Activated naive CD8-positive, alpha-beta T cell treated with anti-CD3 and anti-CD28 coated beads, Interleukin-2, amount 10 ng/mL, durations not matched to agents 7 days and 5 days (primary cell): ENCODE data around the gene RBBP9. TPM values are rescaled to one million over a fixed set of nuclear protein-coding genes. Genes with fewer than 3 reads are reported as not detected.
"Not testable (repeated sequence)": the region's sequence is repeated elsewhere in the genome, so short reads cannot be mapped to it uniquely, and the experiment has no call there.

Experiments
- ATAC-seq: fragments of 150-1000 bp; cut with Tn5 transposase; one replicate; pipeline ENCODE4 v1.10.0; 2021; ENCODE audit warnings: low read depth, moderate library complexity
- POLR2A ChIA-PET: fragments of 350-600 bp; sonication (Branson Sonifier 250); formaldehyde crosslinking; loops from one replicate; lab custom pipeline; 2021; ENCODE audit warnings: antibody characterized with exemption; lab: Charles Lee
- DNase-seq: peaks from one replicate; pipeline ENCODE4 v3.0.0; 2021
- H3K27ac Mint-ChIP-seq: one replicate; pipeline ENCODE4 v1.8.0; 2022; ENCODE audit warnings: mild to moderate bottlenecking, mixed read lengths
- H3K27me3 Mint-ChIP-seq: one replicate; pipeline ENCODE4 v1.8.0; 2022; ENCODE audit warnings: mild to moderate bottlenecking, moderate library complexity, mixed read lengths
- H3K36me3 Mint-ChIP-seq: one replicate; pipeline ENCODE4 v1.8.0; 2021; ENCODE audit warnings: mild to moderate bottlenecking, mixed read lengths
- H3K4me1 Mint-ChIP-seq: one replicate; pipeline ENCODE4 v1.8.0; 2021; ENCODE audit warnings: mixed read lengths
- H3K4me3 Mint-ChIP-seq: one replicate; pipeline ENCODE4 v1.8.0; 2022; ENCODE audit warnings: mild to moderate bottlenecking, moderate library complexity, mixed read lengths
- H3K9me3 Mint-ChIP-seq: one replicate; pipeline ENCODE4 v1.8.0; 2021; ENCODE audit warnings: mixed read lengths
- total RNA-seq, 2 experiments: library from RNA; stranded (reverse); gene quantifications; one replicate each; pipeline ENCODE4 v1.2.3, GENCODE V29; 2021

The RBBP9 gene
- 10 to 100 TPM; 13.9 to 15.2 TPM for total RNA-seq

DNA sequence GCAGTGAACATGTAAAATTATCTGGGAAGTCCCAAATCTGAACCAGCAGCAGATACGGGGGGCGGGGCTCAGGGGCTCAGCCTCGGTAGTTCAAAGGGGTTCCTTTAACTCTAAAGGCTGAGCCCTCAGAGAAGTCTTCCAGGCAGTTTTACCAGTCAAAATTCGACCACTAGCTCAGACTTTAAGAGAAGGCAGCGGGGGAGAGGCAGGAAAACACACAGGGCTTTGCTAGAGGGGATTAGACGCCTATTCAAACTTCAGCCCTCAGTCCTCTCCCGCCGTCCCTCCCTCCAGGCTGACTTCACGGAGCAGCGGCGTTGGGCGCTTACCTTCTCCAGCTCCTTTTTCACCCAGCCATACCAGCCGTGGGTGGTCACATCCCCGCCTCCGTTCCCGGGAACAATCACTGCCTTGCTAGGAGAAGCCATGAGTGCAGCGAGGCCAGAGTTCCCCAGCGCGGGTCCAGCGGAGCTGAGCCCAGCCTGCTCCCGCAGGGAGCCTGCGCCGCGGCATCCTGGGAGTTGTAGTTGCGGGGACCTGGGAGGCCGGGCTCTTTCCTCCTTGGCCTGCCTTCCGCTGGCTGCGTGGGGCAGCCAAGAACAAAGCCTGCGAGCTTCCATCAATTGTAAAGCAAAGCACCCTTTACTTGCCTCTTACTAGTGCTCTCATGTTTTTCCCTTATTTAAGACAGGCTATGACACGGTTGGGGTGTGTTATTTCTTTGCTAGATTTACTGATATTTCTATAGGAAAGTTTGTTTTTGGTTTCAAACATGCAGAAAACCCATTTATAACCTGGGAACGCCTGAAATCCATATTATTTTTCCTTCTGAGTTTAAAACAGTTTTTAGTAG, at the start of gene RBBP9:
Gene RBBP9 (minus strand): TSS at position 486 of the 853 bp plus-strand sequence. CDS start 58 bp downstream, at position 428.
- peak; percentile 79 for DNase-seq
- no peaks in the 10 kb centered on the region for H3K27me3 Mint-ChIP-seq
- peak within 1 kb of the TSS; percentile 82 for H3K27ac Mint-ChIP-seq
- H3K9me3 Mint-ChIP-seq, result no peaks in the 10 kb centered on the region
- H3K36me3 Mint-ChIP-seq, result peaks cover 9% of the 10 kb centered on the region
- peaks cover 13% of the 10 kb centered on the region for H3K4me1 Mint-ChIP-seq
- POLR2A ChIA-PET, result interaction anchor here (0.5 to 4.3 kb wide), 3 partner anchors 11 to 33 kb away, joined by 3 to 64 read pairs (median 16); partner anchors contain the start of genes DZANK1, POLR3F and SEC23B
- H3K4me3 Mint-ChIP-seq, result peak within 1 kb of the TSS; percentile 97
- ATAC-seq, result peak; percentile 100

DNA sequence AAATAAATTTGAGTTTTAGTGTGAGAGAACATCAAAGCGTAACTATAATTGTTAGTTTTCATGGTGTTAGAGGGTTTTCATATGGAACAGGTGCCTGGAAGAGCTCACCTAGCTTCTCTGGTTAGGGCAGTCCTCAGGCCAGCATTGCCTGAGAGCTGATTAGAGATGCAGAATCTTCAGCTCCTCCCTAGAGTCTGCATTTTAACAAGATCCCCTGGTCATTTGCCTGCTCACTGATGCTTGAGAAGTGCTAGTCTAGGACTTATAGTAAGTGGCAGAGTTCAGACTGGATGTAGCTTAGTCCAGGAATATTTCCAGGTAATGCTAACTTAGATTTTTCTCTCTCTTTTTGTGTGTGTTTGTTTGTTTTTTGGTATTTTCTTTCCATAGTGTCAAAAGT, 48.5 kb upstream of the RBBP9 start:
- Mint-ChIP-seq H3K36me3 (peaks cover 19% of the 10 kb centered on the region), H3K27me3 (no peaks in the 10 kb centered on the region), H3K4me1 (no peaks in the 10 kb centered on the region), H3K9me3 (no peaks in the 10 kb centered on the region), H3K27ac (no peak overlapping the region), H3K4me3 (no peak overlapping the region)
- POLR2A ChIA-PET, result no interaction called here
- DNase-seq (no peak), ATAC-seq (no peak)

DNA sequence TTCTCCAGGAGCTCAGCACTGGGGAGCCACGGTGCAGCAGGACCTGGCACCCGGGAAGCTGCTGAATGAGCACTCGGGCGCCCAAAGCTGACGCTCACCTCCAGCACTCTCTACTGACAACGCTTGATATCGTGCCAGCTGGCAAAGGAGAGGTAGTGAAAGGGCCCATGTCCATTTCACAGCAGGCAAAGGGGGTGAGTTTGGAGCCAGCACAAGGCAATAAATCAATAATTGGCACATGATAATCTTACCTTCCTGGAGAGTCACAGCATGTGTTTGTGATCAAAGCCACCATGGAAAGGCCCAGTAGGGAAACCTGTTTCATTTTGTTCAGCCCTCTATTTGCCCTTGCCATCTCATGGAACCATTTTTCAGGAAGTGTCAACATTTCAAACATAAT, 46.9 kb upstream of the RBBP9 start:
- no peak for ATAC-seq
- Mint-ChIP-seq H3K4me3 (no peak overlapping the region), H3K27me3 (no peaks in the 10 kb centered on the region), H3K36me3 (peaks cover 22% of the 10 kb centered on the region), H3K9me3 (no peaks in the 10 kb centered on the region), H3K27ac (no peak overlapping the region), H3K4me1 (no peaks in the 10 kb centered on the region)
- POLR2A ChIA-PET, result no interaction called here
- no peak for DNase-seq

DNA sequence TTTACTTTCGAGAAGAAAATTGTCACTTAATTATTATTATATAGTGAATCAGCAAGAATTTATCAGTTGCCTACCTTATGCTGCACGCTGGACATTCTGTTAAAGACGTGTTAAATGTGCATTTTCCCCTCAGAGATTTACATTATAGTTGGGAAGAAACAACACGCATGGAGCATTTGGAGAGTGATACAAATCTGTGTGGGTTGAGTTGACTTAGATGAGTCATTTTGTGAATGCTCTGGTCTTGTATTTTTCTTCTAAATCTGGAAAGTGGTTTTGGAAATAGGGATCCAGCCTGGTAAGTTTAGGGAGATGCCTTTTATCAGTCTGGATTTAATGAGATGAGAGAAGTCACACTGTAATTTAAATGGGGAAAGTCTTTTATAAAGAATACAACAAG, 46.2 kb upstream of the RBBP9 start:
- POLR2A ChIA-PET, result no interaction called here
- Mint-ChIP-seq H3K4me3 (no peak overlapping the region), H3K36me3 (peaks cover 22% of the 10 kb centered on the region), H3K27ac (no peak overlapping the region), H3K4me1 (no peaks in the 10 kb centered on the region), H3K9me3 (no peaks in the 10 kb centered on the region), H3K27me3 (no peaks in the 10 kb centered on the region)
- ATAC-seq, result no peak
- DNase-seq, result no peak

DNA sequence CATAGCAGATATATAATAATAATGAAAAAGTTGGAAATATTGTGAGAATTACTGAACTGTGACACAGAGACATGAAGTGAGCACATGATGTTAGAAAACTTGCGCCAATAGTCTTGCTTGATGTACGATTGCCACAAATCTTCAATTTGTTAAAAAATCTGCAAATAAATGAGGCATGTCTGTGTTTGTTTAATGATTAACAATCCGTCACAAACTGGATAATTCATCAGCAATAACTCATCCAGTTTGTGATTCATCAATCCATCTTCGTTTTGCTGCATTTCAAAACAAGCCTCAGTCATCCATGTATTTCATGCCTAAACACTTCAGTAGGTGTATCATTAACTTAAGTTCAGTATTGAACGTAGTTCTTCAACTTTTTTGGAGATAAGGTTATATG, 44.7 kb upstream of the RBBP9 start:
- Mint-ChIP-seq H3K4me1 (no peaks in the 10 kb centered on the region), H3K36me3 (peaks cover 30% of the 10 kb centered on the region), H3K27ac (no peak overlapping the region), H3K9me3 (peaks cover 1% of the 10 kb centered on the region), H3K4me3 (no peak overlapping the region), H3K27me3 (no peaks in the 10 kb centered on the region)
- no peak for DNase-seq
- POLR2A ChIA-PET, result no interaction called here
- ATAC-seq, result no peak

DNA sequence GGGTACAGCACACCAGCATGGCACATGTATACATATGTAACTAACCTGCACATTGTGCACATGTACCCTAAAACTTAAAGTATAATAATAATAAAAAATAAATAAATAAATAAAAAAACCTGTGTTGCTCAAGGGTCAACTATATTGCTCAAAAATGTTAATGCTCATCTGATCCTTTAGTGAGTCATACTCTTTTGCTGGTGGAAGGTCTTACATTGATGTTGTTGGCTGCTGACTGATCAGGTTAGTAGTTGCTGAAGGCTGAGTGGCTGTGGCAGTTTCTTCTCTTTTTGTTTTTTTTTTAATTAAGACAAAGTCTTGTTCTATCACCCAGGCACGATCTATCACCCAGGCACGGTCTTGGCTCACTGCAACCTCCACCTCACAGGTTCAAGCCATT, 40.6 kb upstream of the RBBP9 start:
- no peak for DNase-seq
- Mint-ChIP-seq H3K4me3 (no peak overlapping the region), H3K9me3 (peaks cover 3% of the 10 kb centered on the region), H3K4me1 (no peaks in the 10 kb centered on the region), H3K27ac (no peak overlapping the region), H3K27me3 (no peaks in the 10 kb centered on the region), H3K36me3 (peaks cover 43% of the 10 kb centered on the region)
- no peak for ATAC-seq
- POLR2A ChIA-PET, result no interaction called here

DNA sequence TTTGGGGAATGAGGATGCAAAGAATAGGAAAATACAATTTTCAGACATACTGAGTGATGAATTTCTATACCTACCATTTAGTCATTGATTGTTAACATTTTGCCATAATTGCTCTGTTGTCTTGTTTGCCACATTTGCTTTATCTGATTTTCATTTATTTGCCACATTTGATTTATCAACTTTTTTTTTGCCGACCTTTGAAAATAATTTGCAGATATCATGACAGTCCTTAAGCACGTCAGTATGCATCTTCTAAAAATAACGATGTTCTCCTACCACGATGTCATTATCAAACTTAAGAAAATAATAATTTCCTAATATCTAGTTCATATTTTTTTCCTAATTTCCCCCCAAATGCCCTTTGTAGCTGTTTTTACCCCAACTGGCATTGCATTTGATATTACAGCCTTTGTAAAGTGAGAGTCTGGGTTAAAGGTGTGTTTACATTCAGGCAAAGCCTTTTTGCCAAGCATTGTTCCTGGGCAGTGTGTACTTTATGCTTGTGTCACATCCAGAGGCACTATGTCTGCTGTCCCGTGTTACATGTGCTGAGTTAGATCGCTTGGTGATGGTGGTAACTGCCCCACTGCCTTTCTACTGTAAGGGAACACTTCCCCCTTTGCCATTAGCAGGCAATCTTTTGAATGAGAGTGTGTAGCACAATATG, 37.1 kb upstream of the RBBP9 start:
- Mint-ChIP-seq H3K9me3 (peaks cover 3% of the 10 kb centered on the region), H3K27me3 (no peaks in the 10 kb centered on the region), H3K4me1 (no peaks in the 10 kb centered on the region), H3K27ac (no peak overlapping the region), H3K4me3 (no peak overlapping the region), H3K36me3 (peaks cover 36% of the 10 kb centered on the region)
- DNase-seq, result no peak
- POLR2A ChIA-PET, result no interaction called here
- no peak for ATAC-seq

DNA sequence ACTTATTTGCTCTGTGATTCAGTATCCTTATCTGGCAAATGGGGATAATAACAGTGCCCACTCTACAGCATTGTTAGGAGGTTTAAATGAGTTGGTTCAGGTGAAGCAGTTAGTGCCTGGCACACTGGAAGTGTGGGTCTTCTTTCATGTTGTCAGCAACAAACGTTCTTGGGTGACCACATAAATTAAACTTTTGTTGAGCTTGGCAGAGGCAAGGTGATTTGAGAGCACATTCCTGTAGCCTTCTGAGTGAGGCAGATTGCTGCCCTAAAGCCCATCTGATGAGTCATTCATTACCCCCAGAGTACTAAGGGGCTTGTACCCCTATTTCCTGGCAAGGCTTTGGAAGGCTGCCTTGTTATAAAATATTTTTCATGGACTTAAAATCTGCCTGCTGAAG, 36.5 kb upstream of the RBBP9 start:
- no peak overlapping the region for H3K27ac Mint-ChIP-seq
- H3K27me3 Mint-ChIP-seq, result no peaks in the 10 kb centered on the region
- POLR2A ChIA-PET, result no interaction called here
- DNase-seq (no peak), ATAC-seq (no peak)
- no peak overlapping the region for H3K4me3 Mint-ChIP-seq
- peaks cover 3% of the 10 kb centered on the region for H3K9me3 Mint-ChIP-seq
- H3K4me1 Mint-ChIP-seq, result no peaks in the 10 kb centered on the region
- peaks cover 40% of the 10 kb centered on the region for H3K36me3 Mint-ChIP-seq

DNA sequence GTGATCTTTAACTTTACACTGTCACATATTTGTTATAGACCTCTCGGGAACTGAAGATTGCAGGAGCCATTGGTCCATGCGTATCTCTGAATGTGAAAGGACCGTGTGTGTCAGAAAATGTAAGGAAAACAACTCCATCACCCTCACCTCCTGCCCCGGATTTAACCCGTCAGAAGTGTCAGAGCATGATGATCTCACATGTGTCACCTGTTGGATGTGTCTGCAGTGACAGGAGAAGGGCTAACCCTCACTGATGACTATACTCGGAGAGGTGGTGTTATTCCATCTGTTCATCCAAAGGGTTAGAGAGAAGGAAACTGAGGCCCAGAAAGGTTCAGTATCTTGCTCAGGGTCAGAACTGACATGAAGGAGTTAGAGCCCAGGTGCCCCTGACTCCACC, 35.6 kb upstream of the RBBP9 start:
- no peak for DNase-seq
- Mint-ChIP-seq H3K4me1 (no peaks in the 10 kb centered on the region), H3K27me3 (no peaks in the 10 kb centered on the region), H3K9me3 (peaks cover 3% of the 10 kb centered on the region), H3K27ac (no peak overlapping the region), H3K36me3 (peaks cover 38% of the 10 kb centered on the region), H3K4me3 (no peak overlapping the region)
- POLR2A ChIA-PET, result no interaction called here
- no peak for ATAC-seq

DNA sequence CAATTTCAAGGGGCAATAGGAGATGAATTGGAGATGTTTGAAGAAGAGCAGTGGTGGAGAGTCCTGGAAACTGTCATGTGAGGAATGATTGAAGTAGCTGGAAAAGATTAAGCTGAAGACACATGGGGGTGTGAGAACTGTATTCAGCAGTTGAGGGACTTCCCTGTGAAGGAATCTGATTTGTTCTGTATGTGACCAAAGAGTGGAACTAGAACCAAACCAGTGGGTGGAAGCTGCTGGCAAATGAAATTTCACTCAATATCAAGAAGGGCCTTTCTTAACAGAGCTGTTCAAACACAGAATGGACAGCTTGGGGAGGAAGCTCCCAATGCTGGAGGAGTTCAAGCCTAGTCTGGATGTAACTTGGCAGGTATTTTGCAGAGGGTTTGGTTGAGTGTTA, 32.0 kb upstream of the RBBP9 start:
- H3K36me3 Mint-ChIP-seq, result peaks cover 37% of the 10 kb centered on the region
- no peak overlapping the region for H3K4me3 Mint-ChIP-seq
- no peak for ATAC-seq
- POLR2A ChIA-PET, result no interaction called here
- H3K27ac Mint-ChIP-seq, result no peak overlapping the region
- DNase-seq, result no peak
- H3K4me1 Mint-ChIP-seq, result no peaks in the 10 kb centered on the region
- H3K9me3 Mint-ChIP-seq, result no peaks in the 10 kb centered on the region
- no peaks in the 10 kb centered on the region for H3K27me3 Mint-ChIP-seq

DNA sequence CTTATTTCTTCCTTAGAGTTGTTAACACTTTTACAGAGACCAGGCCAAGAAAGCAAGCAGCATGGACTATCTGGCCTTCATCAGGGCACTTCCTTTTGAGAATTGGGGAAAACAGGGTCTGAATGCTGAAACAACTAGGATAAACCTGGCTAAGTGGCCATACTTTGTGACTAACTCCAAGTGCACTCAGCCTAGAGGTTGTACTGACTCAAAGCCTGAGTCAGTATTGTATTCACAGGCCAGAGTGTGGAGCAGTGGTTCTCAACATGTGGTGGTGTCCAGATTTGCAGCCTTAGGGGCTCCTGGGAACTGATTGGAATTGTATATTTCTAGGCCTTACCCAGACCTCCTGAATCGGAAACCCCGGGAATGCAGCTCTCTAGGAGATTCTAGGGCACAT, 30.8 kb upstream of the RBBP9 start:
- Mint-ChIP-seq H3K4me3 (no peak overlapping the region), H3K27me3 (no peaks in the 10 kb centered on the region), H3K27ac (no peak overlapping the region), H3K9me3 (no peaks in the 10 kb centered on the region), H3K36me3 (peaks cover 31% of the 10 kb centered on the region), H3K4me1 (no peaks in the 10 kb centered on the region)
- ATAC-seq, result no peak
- no peak for DNase-seq
- POLR2A ChIA-PET, result no interaction called here

DNA sequence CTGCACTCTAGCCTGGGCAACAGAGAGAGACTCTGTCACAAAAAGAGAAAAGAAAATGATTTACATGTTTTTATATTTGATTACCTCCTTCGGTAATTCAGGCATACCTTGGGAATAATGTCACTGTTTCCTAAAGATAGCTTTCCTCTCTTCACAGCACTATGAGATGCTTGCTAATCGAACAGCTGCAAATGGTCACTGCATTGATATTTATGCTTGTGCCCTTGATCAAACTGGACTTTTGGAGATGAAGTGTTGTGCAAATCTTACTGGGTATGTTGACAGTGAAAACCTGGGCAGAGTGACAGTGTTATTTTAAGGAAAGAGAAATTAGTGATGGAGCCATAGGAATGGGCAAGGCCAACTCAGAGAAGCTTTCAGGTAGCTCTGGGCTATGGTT, 30.3 kb upstream of the RBBP9 start:
- peaks cover 26% of the 10 kb centered on the region for H3K36me3 Mint-ChIP-seq
- POLR2A ChIA-PET, result no interaction called here
- no peak for ATAC-seq

DNA sequence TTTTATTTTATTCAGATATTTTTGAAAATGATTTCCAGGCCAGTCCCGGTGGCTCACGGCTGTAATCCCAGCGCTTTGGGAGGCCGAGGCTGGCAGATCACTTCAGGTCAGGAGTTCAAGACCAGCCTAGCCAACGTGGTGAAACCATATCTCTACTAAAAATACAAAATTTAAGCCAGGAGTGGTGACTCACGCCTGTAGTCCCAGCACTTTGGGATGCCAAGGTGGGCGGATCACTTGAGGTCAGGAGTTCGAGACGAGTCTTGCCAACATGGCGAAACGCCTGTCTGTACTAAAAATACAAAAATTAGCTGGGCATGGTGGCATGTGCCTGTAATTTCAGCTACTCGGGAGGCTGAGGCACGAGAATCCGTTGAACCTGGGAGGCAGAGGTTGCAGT, 29.7 kb upstream of the RBBP9 start:
- ATAC-seq, H3K9me3 Mint-ChIP-seq, DNase-seq, H3K4me3 Mint-ChIP-seq, H3K27me3 Mint-ChIP-seq, H3K4me1 Mint-ChIP-seq, POLR2A ChIA-PET, H3K27ac Mint-ChIP-seq: not testable (repeated sequence)
- H3K36me3 Mint-ChIP-seq, result peaks cover 24% of the 10 kb centered on the region

More for the DNA sequence above, 30.3 kb upstream of the RBBP9 start:
- Mint-ChIP-seq H3K27ac (no peak overlapping the region), H3K9me3 (no peaks in the 10 kb centered on the region), H3K4me1 (no peaks in the 10 kb centered on the region), H3K27me3 (no peaks in the 10 kb centered on the region), H3K4me3 (no peak overlapping the region)
- no peak for DNase-seq

DNA sequence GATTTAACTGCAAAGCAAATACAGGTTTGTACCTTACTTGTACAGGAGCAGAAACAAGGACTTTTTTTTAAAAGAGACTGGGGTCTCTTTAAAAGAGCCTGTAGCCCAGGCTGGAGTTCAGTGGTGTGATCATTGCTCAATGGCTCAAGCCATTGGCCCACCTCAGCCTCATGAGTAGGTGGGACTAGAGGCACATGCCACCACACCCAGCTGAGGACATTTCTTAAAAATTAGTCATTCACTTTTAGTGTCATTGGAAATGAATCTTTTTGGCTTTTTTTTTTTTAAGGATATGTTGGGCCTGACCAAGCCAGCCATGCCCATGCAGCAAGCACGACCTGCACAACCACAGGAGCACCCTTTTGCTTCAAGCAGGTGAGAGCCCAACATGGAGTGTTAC, 27.6 kb upstream of the RBBP9 start:
- Mint-ChIP-seq H3K27ac (no peak overlapping the region), H3K4me1 (no peaks in the 10 kb centered on the region), H3K4me3 (no peak overlapping the region), H3K9me3 (no peaks in the 10 kb centered on the region), H3K36me3 (peaks cover 21% of the 10 kb centered on the region), H3K27me3 (no peaks in the 10 kb centered on the region)
- ATAC-seq (no peak), DNase-seq (no peak)
- POLR2A ChIA-PET, result no interaction called here
